ENCODE measurements around the gene FAM114A1. TPM values are rescaled to one million over a fixed set of nuclear protein-coding genes. Genes with fewer than 3 reads are reported as not detected.

Gene FAM114A1
- total RNA-seq, 1 donor from 2014 or later: 27.0 TPM

DNA sequence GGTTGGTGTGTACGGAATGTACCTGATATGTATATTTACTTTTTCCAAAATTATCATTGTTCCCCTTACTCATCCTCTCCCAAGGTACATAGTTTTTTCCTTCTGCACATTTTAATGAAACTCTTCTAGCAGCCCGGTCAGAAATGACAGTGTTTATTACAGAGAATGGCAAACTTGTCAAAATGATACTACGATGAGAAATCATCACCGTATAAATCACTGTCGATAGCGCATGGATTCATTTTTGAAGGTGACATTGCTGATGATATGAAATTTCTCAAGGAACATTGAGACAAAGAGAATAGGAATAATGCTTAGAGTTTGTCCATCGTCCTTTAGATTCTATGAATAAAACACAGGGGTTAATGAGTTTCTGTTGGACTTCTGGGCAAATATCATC lies 30.6 kb downstream of the FAM114A1 start:
- H3K36me3 Mint-ChIP-seq (ENCODE audit: low read depth, unreplicated experiment): peaks cover 7% of the 10 kb centered on the region
- H3K27me3 Mint-ChIP-seq (ENCODE audit: unreplicated experiment): no peaks in the 10 kb centered on the region
- no peak for DNase-seq (ENCODE audit: low spot score)
- no peak overlapping the region for H3K4me3 Mint-ChIP-seq (ENCODE audit: unreplicated experiment)
- TF ChIP-seq, protein P1, sequence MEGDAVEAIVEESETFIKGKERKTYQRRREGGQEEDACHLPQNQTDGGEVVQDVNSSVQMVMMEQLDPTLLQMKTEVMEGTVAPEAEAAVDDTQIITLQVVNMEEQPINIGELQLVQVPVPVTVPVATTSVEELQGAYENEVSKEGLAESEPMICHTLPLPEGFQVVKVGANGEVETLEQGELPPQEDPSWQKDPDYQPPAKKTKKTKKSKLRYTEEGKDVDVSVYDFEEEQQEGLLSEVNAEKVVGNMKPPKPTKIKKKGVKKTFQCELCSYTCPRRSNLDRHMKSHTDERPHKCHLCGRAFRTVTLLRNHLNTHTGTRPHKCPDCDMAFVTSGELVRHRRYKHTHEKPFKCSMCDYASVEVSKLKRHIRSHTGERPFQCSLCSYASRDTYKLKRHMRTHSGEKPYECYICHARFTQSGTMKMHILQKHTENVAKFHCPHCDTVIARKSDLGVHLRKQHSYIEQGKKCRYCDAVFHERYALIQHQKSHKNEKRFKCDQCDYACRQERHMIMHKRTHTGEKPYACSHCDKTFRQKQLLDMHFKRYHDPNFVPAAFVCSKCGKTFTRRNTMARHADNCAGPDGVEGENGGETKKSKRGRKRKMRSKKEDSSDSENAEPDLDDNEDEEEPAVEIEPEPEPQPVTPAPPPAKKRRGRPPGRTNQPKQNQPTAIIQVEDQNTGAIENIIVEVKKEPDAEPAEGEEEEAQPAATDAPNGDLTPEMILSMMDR (IDR thresholded peaks at IDR 0.05; ENCODE audit: unreplicated experiment): no peak
- no peaks in the 10 kb centered on the region for H3K4me1 Mint-ChIP-seq (ENCODE audit: unreplicated experiment)
- H3K27ac Mint-ChIP-seq (ENCODE audit: unreplicated experiment): no peak overlapping the region
- H3K9me3 Mint-ChIP-seq (ENCODE audit: unreplicated experiment): no peaks in the 10 kb centered on the region

DNA sequence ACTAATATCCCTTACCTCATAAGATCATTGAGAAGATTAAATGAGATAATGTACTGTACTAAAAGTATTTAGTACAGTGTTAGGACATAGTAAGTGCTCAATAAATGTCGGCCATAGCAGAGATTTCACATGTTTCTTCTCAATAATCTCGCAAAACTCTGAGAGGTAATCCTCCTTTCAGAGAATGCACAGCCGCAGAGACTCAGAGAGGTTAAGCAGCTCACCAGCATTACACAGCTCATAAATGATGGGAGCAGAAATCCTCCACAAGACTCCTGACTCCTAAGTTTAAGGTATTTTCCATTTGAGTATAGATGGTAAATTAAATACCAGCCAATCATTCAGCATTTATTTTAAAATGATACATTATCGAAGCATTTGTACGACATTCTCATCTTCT lies 34.6 kb downstream of the FAM114A1 start:
- Mint-ChIP-seq H3K4me1 (ENCODE audit: unreplicated experiment) (no peaks in the 10 kb centered on the region), H3K9me3 (ENCODE audit: unreplicated experiment) (no peaks in the 10 kb centered on the region), H3K4me3 (ENCODE audit: unreplicated experiment) (no peak overlapping the region), H3K27me3 (ENCODE audit: unreplicated experiment) (peaks cover 1% of the 10 kb centered on the region), H3K27ac (ENCODE audit: unreplicated experiment) (no peak overlapping the region), H3K36me3 (ENCODE audit: low read depth, unreplicated experiment) (peaks cover 8% of the 10 kb centered on the region)
- no peak for DNase-seq (ENCODE audit: low spot score)
- TF ChIP-seq, protein P1 (IDR thresholded peaks at IDR 0.05; ENCODE audit: unreplicated experiment): no peak

DNA sequence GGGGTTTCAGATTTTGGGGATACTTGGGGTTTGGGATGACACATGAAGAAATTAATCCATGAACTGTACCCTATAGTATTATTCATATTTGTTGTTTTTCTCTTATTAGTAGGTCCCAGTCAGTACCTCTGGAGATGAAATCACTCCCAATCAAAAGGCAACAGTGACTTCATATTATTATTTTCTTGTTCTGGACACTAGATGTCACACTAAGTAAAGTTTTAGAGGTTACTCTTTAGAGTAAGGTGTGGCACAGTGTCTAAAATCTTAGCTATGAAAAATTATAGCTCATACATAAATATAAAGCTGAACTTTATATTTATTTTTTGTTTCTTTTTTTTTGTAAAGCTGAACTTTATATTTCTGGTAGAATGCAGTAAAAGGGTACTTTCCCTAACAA lies 35.1 kb downstream of the FAM114A1 start:
- TF ChIP-seq, protein P1 (IDR thresholded peaks at IDR 0.05; ENCODE audit: unreplicated experiment): peak; percentile 14
- peaks cover 8% of the 10 kb centered on the region for H3K36me3 Mint-ChIP-seq (ENCODE audit: low read depth, unreplicated experiment)
- no peaks in the 10 kb centered on the region for H3K9me3 Mint-ChIP-seq (ENCODE audit: unreplicated experiment)
- no peak overlapping the region for H3K27ac Mint-ChIP-seq (ENCODE audit: unreplicated experiment)
- no peak for DNase-seq (ENCODE audit: low spot score)
- no peaks in the 10 kb centered on the region for H3K4me1 Mint-ChIP-seq (ENCODE audit: unreplicated experiment)
- H3K27me3 Mint-ChIP-seq (ENCODE audit: unreplicated experiment): peaks cover 1% of the 10 kb centered on the region
- H3K4me3 Mint-ChIP-seq (ENCODE audit: unreplicated experiment): no peak overlapping the region

DNA sequence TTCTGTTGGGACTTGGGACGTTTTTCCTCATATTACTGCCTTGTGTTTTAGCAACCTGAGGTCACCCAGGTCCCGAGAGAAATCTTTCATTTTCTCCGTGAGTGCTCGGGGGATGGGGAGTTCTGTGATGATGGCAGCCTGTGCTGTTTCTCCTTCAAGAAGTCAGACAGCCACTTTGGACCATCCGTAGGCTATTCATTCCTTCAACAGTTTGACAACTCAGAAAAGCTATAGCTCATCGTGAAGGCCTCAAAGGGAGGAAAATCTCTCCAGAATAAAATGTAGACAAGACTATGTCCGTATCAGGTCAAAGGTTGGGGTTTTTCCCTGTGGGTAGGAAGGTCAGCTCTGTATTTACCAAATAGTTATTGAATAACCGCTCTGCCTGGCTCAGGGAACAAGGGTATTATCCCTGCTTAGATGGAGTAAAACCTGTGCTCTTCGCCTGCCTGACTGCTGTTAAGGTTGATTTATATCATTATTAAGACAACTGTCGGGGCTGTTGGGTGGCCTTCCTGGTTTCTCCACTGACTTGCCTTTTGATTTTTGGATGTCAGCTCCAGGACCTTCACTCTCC lies 36.6 kb downstream of the FAM114A1 start:
- no peak for DNase-seq (ENCODE audit: low spot score)
- H3K4me1 Mint-ChIP-seq (ENCODE audit: unreplicated experiment): no peaks in the 10 kb centered on the region
- no peaks in the 10 kb centered on the region for H3K9me3 Mint-ChIP-seq (ENCODE audit: unreplicated experiment)
- TF ChIP-seq, protein P1 (IDR thresholded peaks at IDR 0.05; ENCODE audit: unreplicated experiment): no peak
- H3K27ac Mint-ChIP-seq (ENCODE audit: unreplicated experiment): no peak overlapping the region
- no peak overlapping the region for H3K4me3 Mint-ChIP-seq (ENCODE audit: unreplicated experiment)
- peaks cover 8% of the 10 kb centered on the region for H3K36me3 Mint-ChIP-seq (ENCODE audit: low read depth, unreplicated experiment)
- peaks cover 1% of the 10 kb centered on the region for H3K27me3 Mint-ChIP-seq (ENCODE audit: unreplicated experiment)

DNA sequence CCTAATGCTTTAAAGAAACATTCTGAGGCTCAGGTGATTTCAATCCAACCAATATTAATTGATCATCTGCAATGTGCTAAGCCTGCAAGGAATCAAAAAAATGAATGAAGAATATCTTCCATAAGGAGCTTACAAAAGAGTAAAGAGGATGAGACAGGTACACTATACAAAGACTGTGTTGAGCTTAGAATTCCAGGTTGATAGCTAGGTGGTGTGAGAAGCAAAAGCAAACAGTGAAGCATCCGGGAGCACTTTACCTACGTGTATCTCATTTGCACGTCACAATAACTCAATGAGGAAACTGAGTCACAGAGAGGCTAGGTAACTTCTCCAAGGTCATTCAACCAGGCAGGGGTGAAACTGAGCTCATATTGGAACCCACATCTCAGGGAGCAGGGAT lies 37.1 kb downstream of the FAM114A1 start:
- H3K4me3 Mint-ChIP-seq (ENCODE audit: unreplicated experiment): no peak overlapping the region
- no peaks in the 10 kb centered on the region for H3K9me3 Mint-ChIP-seq (ENCODE audit: unreplicated experiment)
- no peak for DNase-seq (ENCODE audit: low spot score)
- peaks cover 1% of the 10 kb centered on the region for H3K27me3 Mint-ChIP-seq (ENCODE audit: unreplicated experiment)
- peaks cover 8% of the 10 kb centered on the region for H3K36me3 Mint-ChIP-seq (ENCODE audit: low read depth, unreplicated experiment)
- TF ChIP-seq, protein P1 (IDR thresholded peaks at IDR 0.05; ENCODE audit: unreplicated experiment): no peak
- H3K27ac Mint-ChIP-seq (ENCODE audit: unreplicated experiment): peak overlapping the region; percentile 26
- no peaks in the 10 kb centered on the region for H3K4me1 Mint-ChIP-seq (ENCODE audit: unreplicated experiment)
